Ovary (tissue), 9 donors: ENCODE data around the gene DNAI1. TPM values are rescaled to one million over a fixed set of nuclear protein-coding genes. Genes with fewer than 3 reads are reported as not detected.
A peak's percentile ranks its signal among the peaks of the same experiment; 100 is the strongest.

Experiments used
- DNase-seq, 5 donors: peaks; one replicate each; pipeline ENCODE4 v3.0.0-alpha.2; 2019 to 2020
- H3K27ac ChIP-seq, 2 donors: fragments of 200-600 bp; one replicate each; pipeline versions ENCODE4 v1.5.1 to v1.8.0; 2019 to 2022
- H3K27me3 ChIP-seq: fragments of 200-600 bp; one replicate; pipeline ENCODE4 v1.8.0; 2022
- H3K36me3 ChIP-seq: fragments of 200-600 bp; sonication (generic); one replicate; pipeline ENCODE4 v1.5.1; 2019
- H3K4me1 ChIP-seq: one replicate; pipeline ENCODE4 v1.8.1; 2013; ENCODE audit warnings: mild to moderate bottlenecking, moderate library complexity; ENCODE audit not compliant: insufficient read depth
- H3K4me3 ChIP-seq: fragments of 200-600 bp; sonication (generic); one replicate; pipeline ENCODE4 v1.5.1; 2017
- H3K9me3 ChIP-seq, 2 donors: fragments of 200-600 bp in 1 of 2; sonication (generic) in 1 of 2; one replicate each; pipeline versions ENCODE4 v1.5.1 to v1.8.1; 2013 to 2019; ENCODE audit warnings: mild to moderate bottlenecking in 1 of 2, moderate library complexity in 1 of 2
- EP300 ChIP-seq: sonication (generic); formaldehyde crosslinking; IDR thresholded peaks from one replicate; pipeline ENCODE4 v1.6.1; 2017; ENCODE audit warnings: antibody characterized with exemption
- POLR2A ChIP-seq: fragments of 450-650 bp; IDR thresholded peaks from one replicate; pipeline ENCODE4 v1.6.1; 2017; ENCODE audit warnings: antibody characterized with exemption, mild to moderate bottlenecking, moderate library complexity
- WGBS, 3 donors: extraction: QIAGEN DNeasy Blood & Tissue Kit in 1 of 3; methylation state at CpG; one replicate each; pipeline versions ENCODE4 v1.1.5 to v1.1.7; 2013 to 2017; 5-methylcytosine and 5-hydroxymethylcytosine counted together
- intact Hi-C, 4 donors: fragments of 100-400 bp; cut with DNase I; formaldehyde crosslinking; loops; one replicate each; pipeline versions ENCODE4 v1.11.0 to v1.15.1; 2022 to 2023
- polyA plus RNA-seq, 2 donors: library from polyadenylated mRNA; stranded (reverse); fragments of 200-250 nt in 1 of 2; fragments of 350-450 nt in 1 of 2; fragmentation: Illumina TruSeq in 1 of 2; extraction: RNeasy Lipid Tissue Mini Kit (QIAGEN cat#74804) in 1 of 2; gene quantifications; one replicate each; pipeline ENCODE4 v1.2.3, GENCODE V29; 2013 to 2014
- total RNA-seq, 7 donors: library from RNA; depleted of rRNA in 2 of 7; stranded (reverse); fragments of >200 nt in 2 of 7; fragmentation: NEBNext Ultra II Directional in 3 of 7; extraction: Animal tissue kit (Norgen Biotek cat#: 25700) in 3 of 7; gene quantifications; one replicate each; pipeline versions ENCODE4 v1.1.0 to v1.2.4, GENCODE V29; 2016 to 2023
- TF ChIP-seq, protein P1 (sequence below), 3 donors: fragments of 450-650 bp in 2 of 3; fragments of 200-600 bp in 1 of 3; IDR thresholded peaks; one replicate each; pipeline versions ENCODE4 v1.5.1 to v1.8.0; 2016 to 2022; ENCODE audit warnings: antibody characterized with exemption in 3 of 3, mild to moderate bottlenecking in 1 of 3
- donor health status: DM: no; HTN: no; CAD: no; lungs with moderate emphysema.
- donor health status: DM: no; HTN: no; CAD: no.
- donor health status: Bipolar disorder and iron deficiency.
- donor health status: DM: yes; HTN: yes; CAD: no.
- donor health status: DM: no; HTN: no; CAD: no.
- donor health status: DM: yes; HTN: yes; CAD: no.

DNAI1 gene
- total and polyA plus RNA-seq, 9 donors: 0.10 to 26.1 (median 1.9) TPM; not detected in 3

DNA sequence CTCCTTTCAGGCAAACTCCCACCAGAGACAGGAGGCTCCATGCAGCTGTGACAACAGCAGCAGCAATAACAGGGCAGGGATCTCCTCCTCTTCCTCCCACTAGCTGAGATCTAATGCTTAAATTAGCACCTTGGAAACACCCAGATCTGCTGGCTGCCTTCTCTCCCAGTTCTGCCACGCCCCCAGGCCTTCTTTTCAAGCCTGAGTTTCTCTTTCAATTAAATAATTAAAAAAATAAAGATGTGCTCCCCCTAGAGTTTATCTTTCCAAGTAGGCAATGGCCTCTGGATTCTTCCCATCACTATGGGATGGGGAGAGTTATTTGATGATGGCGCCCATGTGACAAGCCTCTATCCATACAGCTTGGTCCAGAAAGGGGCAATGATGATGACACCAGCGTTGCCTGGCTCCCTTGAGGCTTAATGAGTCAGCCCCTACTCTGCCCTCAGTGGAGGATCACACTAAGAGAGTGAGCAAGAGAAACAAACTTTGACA, 4.0 kb upstream of the DNAI1 start:
- 72 to 85% (median 84%) methylated on average over 3 of the region's 3 CpGs for WGBS, 3 donors
- no peak overlapping the region for H3K4me3 ChIP-seq
- intact Hi-C loops: no loop called here
- TF ChIP-seq EP300 (no peak), POLR2A (no peak)
- TF ChIP-seq, protein P1, sequence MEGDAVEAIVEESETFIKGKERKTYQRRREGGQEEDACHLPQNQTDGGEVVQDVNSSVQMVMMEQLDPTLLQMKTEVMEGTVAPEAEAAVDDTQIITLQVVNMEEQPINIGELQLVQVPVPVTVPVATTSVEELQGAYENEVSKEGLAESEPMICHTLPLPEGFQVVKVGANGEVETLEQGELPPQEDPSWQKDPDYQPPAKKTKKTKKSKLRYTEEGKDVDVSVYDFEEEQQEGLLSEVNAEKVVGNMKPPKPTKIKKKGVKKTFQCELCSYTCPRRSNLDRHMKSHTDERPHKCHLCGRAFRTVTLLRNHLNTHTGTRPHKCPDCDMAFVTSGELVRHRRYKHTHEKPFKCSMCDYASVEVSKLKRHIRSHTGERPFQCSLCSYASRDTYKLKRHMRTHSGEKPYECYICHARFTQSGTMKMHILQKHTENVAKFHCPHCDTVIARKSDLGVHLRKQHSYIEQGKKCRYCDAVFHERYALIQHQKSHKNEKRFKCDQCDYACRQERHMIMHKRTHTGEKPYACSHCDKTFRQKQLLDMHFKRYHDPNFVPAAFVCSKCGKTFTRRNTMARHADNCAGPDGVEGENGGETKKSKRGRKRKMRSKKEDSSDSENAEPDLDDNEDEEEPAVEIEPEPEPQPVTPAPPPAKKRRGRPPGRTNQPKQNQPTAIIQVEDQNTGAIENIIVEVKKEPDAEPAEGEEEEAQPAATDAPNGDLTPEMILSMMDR (IDR thresholded peaks at IDR 0.05): no peak
- H3K36me3 ChIP-seq: no peaks in the 10 kb centered on the region
- H3K9me3 ChIP-seq: no peaks in the 10 kb centered on the region
- peaks cover 5% of the 10 kb centered on the region for H3K4me1 ChIP-seq
- H3K27ac ChIP-seq: no peak overlapping the region
- no peak for DNase-seq
- H3K27me3 ChIP-seq: no peaks in the 10 kb centered on the region

DNA sequence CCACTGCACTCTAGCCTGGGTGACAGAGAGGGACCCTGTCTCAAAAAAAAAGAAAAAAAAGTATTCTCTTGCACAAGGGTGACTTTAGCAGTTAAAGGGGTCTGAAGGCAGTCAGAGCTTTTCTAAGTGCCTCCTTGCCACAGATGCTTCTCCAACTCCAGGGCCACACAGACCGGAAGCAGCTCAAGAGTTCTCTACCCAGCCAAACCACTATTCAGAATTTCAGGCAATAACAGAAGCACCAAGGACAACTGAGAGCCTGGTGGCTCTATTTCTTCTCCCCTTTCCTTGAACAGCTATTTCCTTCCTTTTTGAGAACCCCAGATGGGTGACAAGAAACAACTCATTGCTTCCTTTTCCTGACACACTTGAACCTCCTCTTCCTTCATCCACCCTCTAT, 2.5 kb upstream of the DNAI1 start:
- Histone ChIP-seq H3K4me3 (no peak overlapping the region), H3K9me3 (no peaks in the 10 kb centered on the region), H3K36me3 (no peaks in the 10 kb centered on the region), H3K27ac (no peak overlapping the region), H3K4me1 (peaks cover 5% of the 10 kb centered on the region), H3K27me3 (no peaks in the 10 kb centered on the region)
- intact Hi-C loops: no loop called here
- 80 to 98% (median 97%) methylated on average over 1 of the region's 1 CpG for WGBS, 3 donors
- TF ChIP-seq POLR2A (no peak), EP300 (no peak)
- TF ChIP-seq, protein P1 (IDR thresholded peaks at IDR 0.05): no peak
- no peak for DNase-seq

DNA sequence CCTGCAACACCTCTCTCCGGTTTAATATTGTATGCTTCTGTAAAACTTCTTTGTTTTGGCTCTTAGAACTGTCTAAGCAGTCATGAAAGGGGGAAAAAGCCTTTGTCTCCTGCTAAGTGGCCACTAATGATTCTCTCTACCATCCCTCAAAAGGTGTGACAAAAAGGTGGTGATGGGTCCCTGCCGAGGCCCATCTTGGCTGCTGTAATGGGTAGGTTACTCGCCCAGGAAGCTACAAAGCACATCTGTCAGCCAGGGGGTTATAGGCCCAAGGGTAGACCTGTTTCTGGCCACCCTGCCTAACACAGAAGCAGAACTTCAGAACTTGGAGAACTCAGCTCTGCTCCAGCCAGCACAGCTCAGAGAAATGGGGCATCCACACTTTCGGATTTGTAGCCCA, 1.9 kb upstream of the DNAI1 start:
- intact Hi-C loops: no loop called here
- no peaks in the 10 kb centered on the region for H3K27me3 ChIP-seq
- WGBS, 3 donors: 48 to 56% (median 53%) methylated on average over 4 of the region's 4 CpGs
- TF ChIP-seq, protein P1 (IDR thresholded peaks at IDR 0.05): no peak
- TF ChIP-seq POLR2A (no peak), EP300 (no peak)
- no peaks in the 10 kb centered on the region for H3K9me3 ChIP-seq
- no peaks in the 10 kb centered on the region for H3K36me3 ChIP-seq
- peaks cover 5% of the 10 kb centered on the region for H3K4me1 ChIP-seq
- H3K27ac ChIP-seq: no peak overlapping the region
- no peak for DNase-seq
- H3K4me3 ChIP-seq: peak overlapping the region; percentile 80

DNA sequence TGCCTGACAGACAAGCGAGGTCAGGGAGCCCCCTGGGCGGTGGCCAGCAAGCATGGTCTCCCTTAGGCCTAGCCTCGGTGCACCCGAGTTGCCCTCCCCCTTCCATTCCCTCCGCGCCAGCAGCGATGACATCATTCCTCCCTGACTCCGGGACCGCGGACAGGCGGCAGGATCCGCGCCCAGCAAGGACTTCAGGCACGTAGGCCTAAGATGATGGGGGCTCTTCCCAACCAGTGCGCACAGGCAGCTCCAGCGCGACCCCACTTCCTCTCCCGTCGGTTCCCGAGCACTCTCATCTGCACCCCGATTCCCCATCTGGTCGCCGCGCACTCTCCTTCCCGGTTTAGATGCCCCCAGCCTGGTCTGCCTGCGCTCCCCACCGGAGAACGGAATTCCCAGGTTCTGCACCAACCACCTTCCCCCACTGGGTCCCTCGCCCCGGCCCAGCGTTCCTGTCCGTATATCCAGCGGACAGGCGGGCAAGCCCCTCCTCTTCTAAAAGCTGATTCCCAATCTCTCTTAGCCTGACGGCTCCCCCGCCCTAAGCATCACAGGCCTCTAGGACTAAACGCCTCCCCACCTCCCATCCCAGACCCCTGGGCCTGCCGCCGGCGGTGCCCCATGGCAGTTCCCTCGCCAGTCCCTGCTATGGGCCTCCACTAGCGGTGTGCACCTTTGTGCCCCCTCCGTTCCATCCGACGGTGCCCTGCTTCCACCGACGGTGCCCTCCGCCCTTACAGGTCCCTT, 1.2 kb upstream of the DNAI1 start:
- Histone ChIP-seq H3K36me3 (no peaks in the 10 kb centered on the region), H3K27me3 (no peaks in the 10 kb centered on the region), H3K4me1 (peaks cover 5% of the 10 kb centered on the region), H3K27ac (peak overlapping the region; percentile 16 to 48), H3K4me3 (peak overlapping the region; percentile 80), H3K9me3 (no peaks in the 10 kb centered on the region)
- TF ChIP-seq, protein P1 (IDR thresholded peaks at IDR 0.05): no peak
- no peak for TF ChIP-seq POLR2A
- no peak for TF ChIP-seq EP300
- 1 to 5% (median 2%) methylated on average over 47 to 48 of the region's 48 CpGs for WGBS, 3 donors
- intact Hi-C loops: no loop called here
- DNase-seq: peak; percentile 69 to 80 (median 79)
